ENCODE measurements around the gene EPGN. TPM values are rescaled to one million over a fixed set of nuclear protein-coding genes. Genes with fewer than 3 reads are reported as not detected.

EPGN gene
- total and polyA plus RNA-seq, 2 donors (not counting 3 experiments of a cell fraction or from before 2014, with no cell fraction given) = 1.2 TPM; not detected in 1

DNA sequence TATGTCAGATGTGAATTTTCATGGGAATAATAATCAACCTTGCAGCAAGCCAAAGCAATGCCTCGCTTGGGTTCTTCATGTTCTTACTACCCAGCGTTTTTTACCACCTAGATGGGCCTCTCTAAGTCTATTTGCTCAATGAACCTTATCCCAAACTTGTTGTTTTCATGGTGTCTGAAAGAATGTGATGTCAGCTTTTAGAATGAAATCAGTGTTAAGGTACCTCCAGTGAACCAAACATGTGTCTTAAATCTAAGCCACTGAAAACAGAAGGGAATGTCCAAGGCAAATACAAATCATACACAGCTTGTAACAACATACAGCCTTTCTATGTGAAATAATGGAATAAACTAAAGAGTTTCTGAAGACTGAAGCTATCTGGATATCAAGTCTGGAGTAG lies 6.7 kb downstream of the EPGN start:
- H4K20me1 ChIP-seq (replicated peaks; ENCODE audit: control insufficient read depth, extremely low read depth, insufficient read depth, low read length) = no peaks in the 10 kb centered on the region
- H3K9me3 ChIP-seq (replicated peaks; ENCODE audit: control insufficient read depth, insufficient read depth, low read length) = no peaks in the 10 kb centered on the region
- no peak overlapping the region for H3K4me3 ChIP-seq (replicated peaks in 1 of 3; ENCODE audit: insufficient read depth in 1 of 3, low read depth in 1 of 3, low read length in 3 of 3)
- H3K4me2 ChIP-seq (ENCODE audit: insufficient read depth, low read length) = no peak overlapping the region
- H3K4me1 ChIP-seq (ENCODE audit: control insufficient read depth, extremely low read depth, insufficient read depth, low read length) = no peaks in the 10 kb centered on the region
- intact Hi-C loops (cut with micrococcal nuclease) (loop anchor here (5.0 kb wide), 1 partner anchor 743 kb away; no protein-coding TSS in a partner anchor), dilution Hi-C loops (cut with MboI; ENCODE audit: extremely low pct_ligation_motif_present, low sequenced_read_pairs) (no loop called here)
- no peaks in the 10 kb centered on the region for H3K79me2 ChIP-seq (ENCODE audit: control insufficient read depth, insufficient read depth, low read length)
- H3K9ac ChIP-seq (replicated peaks; ENCODE audit: extremely low read depth, insufficient read depth, low read length) = no peak overlapping the region
- BruUV-seq (replicated peaks) = no TSS peak
- no peaks in the 10 kb centered on the region for H3K27me3 ChIP-seq (ENCODE audit: control insufficient read depth in 2 of 2, insufficient read depth in 2 of 2, low read length in 2 of 2)
- DNase-seq (ENCODE audit: low read depth, low spot score) (no peak), FAIRE-seq (no peak)
- H3K9me1 ChIP-seq (replicated peaks; ENCODE audit: control insufficient read depth, extremely low read depth, insufficient read depth, low read length) = no peaks in the 10 kb centered on the region
- no peaks in the 10 kb centered on the region for H3K36me3 ChIP-seq (ENCODE audit: control insufficient read depth in 2 of 2, extremely low read depth in 1 of 2, insufficient read depth in 2 of 2, low read length in 2 of 2)
- TF ChIP-seq JUN (IDR thresholded peaks at IDR 0.05; ENCODE audit: borderline replicate concordance, insufficient read depth, insufficient read length, low read depth) (no peak), EZH2 (IDR thresholded peaks at IDR 0.05; ENCODE audit: borderline replicate concordance, low read depth, low read length, severe bottlenecking) (no peak), POLR2AphosphoS5 (IDR thresholded peaks at IDR 0.05; ENCODE audit: insufficient read depth, low read depth, low read length) (no peak), FOS (IDR thresholded peaks at IDR 0.05; ENCODE audit: borderline replicate concordance, insufficient read depth, low read length) (no peak), GATA2 (IDR thresholded peaks at IDR 0.05; ENCODE audit: insufficient read depth, insufficient read length, low read depth, low read length) (no peak), POLR2A (IDR thresholded peaks at IDR 0.05; ENCODE audit: low read depth, low read length) (no peak), MYC (IDR thresholded peaks at IDR 0.05; ENCODE audit: low read depth, low read length) (no peak), MAX (IDR thresholded peaks at IDR 0.05; ENCODE audit: insufficient read depth, insufficient read length) (no peak)
- TF ChIP-seq, protein P1, sequence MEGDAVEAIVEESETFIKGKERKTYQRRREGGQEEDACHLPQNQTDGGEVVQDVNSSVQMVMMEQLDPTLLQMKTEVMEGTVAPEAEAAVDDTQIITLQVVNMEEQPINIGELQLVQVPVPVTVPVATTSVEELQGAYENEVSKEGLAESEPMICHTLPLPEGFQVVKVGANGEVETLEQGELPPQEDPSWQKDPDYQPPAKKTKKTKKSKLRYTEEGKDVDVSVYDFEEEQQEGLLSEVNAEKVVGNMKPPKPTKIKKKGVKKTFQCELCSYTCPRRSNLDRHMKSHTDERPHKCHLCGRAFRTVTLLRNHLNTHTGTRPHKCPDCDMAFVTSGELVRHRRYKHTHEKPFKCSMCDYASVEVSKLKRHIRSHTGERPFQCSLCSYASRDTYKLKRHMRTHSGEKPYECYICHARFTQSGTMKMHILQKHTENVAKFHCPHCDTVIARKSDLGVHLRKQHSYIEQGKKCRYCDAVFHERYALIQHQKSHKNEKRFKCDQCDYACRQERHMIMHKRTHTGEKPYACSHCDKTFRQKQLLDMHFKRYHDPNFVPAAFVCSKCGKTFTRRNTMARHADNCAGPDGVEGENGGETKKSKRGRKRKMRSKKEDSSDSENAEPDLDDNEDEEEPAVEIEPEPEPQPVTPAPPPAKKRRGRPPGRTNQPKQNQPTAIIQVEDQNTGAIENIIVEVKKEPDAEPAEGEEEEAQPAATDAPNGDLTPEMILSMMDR (IDR thresholded peaks at IDR 0.05; ENCODE audit: extremely low read depth in 1 of 2, insufficient read depth in 1 of 2, low read depth in 1 of 2, low read length in 2 of 2) = no peak
- CTCF ChIA-PET = interaction anchor here (3.7 to 11.3 kb wide), 3 partner anchors 86 to 360 kb away, joined by 54 to 378 read pairs (median 61); no protein-coding TSS in a partner anchor
- H3K27ac ChIP-seq (ENCODE audit: insufficient read depth, low read depth, low read length) = no peak overlapping the region
- H2AFZ ChIP-seq (ENCODE audit: low read depth, low read length) = no peak overlapping the region
- POLR2A ChIA-PET = no interaction called here
